Measurements from ENCODE around the gene APOBEC2. TPM values are rescaled to one million over a fixed set of nuclear protein-coding genes. Genes with fewer than 3 reads are reported as not detected.
A peak's percentile ranks its signal among the peaks of the same experiment; 100 is the strongest.

Gene APOBEC2
- polyA plus RNA-seq, 2 of the 4 experiments (the other 2 are of a cell fraction) = not detected

- H3K27ac ChIP-seq = peak overlapping the region in 1 of 2 experiments; percentile 99; a peak in 3 of 6 replicates
- H3K9me3 ChIP-seq = no peaks in the 10 kb centered on the region
- H3K4me3 ChIP-seq = peak overlapping the region; percentile 97
- no peak for ATAC-seq
- POLR2A ChIA-PET = no interaction called here
- WGBS (ENCODE audit: missing lambda C conversion rate) = 46% methylated on average over 11 of the region's 11 CpGs
- no peak for DNase-seq (ENCODE audit: low read depth in 1 of 2, low spot score in 1 of 2)
- no peak for TF ChIP-seq ZFP36 (IDR thresholded peaks at IDR 0.05; ENCODE audit: borderline replicate concordance, partially characterized antibody)
- TF ChIP-seq CBX2 (IDR thresholded peaks at IDR 0.05; ENCODE audit: borderline replicate concordance, low read depth) = no peak
- no peak for TF ChIP-seq ESRRA (IDR thresholded peaks at IDR 0.05; ENCODE audit: borderline replicate concordance, low read length)
- no peak for TF ChIP-seq KDM5A (IDR thresholded peaks at IDR 0.05)
- no peak for TF ChIP-seq EHMT2 (IDR thresholded peaks at IDR 0.05; ENCODE audit: low read depth)
- TF ChIP-seq TFCP2L1 (CRISPR knock-in tag; IDR thresholded peaks at IDR 0.05) = no peak
- no peak for TF ChIP-seq BHLHE40 (IDR thresholded peaks at IDR 0.05; ENCODE audit: low read depth, low read length)
- TF ChIP-seq POLR2AphosphoS2 (conservative IDR thresholded peaks at IDR 0.05; ENCODE audit: low read length) = no peak
- TF ChIP-seq MAZ (IDR thresholded peaks at IDR 0.05; ENCODE audit: borderline replicate concordance, low read depth, low read length) = no peak
- TF ChIP-seq EHF (CRISPR knock-in tag; IDR thresholded peaks at IDR 0.05) = no peak
- no peak for TF ChIP-seq ATOH8 (CRISPR knock-in tag; IDR thresholded peaks at IDR 0.05; ENCODE audit: low read depth)
- no peak; a peak in 1 of 4 replicates for TF ChIP-seq CEBPB (IDR thresholded peaks at IDR 0.05)
- no peak for TF ChIP-seq NPAS2 (CRISPR knock-in tag; IDR thresholded peaks at IDR 0.05; ENCODE audit: borderline replicate concordance)
- no peak for TF ChIP-seq GATA3 (IDR thresholded peaks at IDR 0.05; ENCODE audit: borderline replicate concordance)
- no peak for TF ChIP-seq RNF2 (IDR thresholded peaks at IDR 0.05; ENCODE audit: borderline replicate concordance, low read depth)
- TF ChIP-seq TP53 (CRISPR knock-in tag; IDR thresholded peaks at IDR 0.05) = no peak
- no peak for FAIRE-seq
- peaks cover 22% of the 10 kb centered on the region; the same call in 2 of the 3 replicates for H3K4me1 ChIP-seq
- CTCF ChIA-PET = interaction anchor here (0.7 to 0.9 kb wide), 2 partner anchors 35 to 1728 kb away, joined by 3 to 4 read pairs; no protein-coding TSS in a partner anchor
- H3K4me2 ChIP-seq = peak overlapping the region; percentile 93
Observed at GRCh38 chr6:41074692-41075436, 21.9 kb downstream of the APOBEC2 start.

GRCh38 chr6:41075651-41076626 lies 22.9 kb downstream of the APOBEC2 start:
- Histone ChIP-seq H3K9me3 (no peaks in the 10 kb centered on the region), H3K4me3 (no peak overlapping the region), H3K4me2 (peak overlapping the region; percentile 93; the same call in 2 of the 3 replicates), H3K4me1 (peaks cover 18% of the 10 kb centered on the region; the same call in 2 of the 3 replicates), H3K27ac (no peak overlapping the region)
- ChIA-PET POLR2A (no interaction called here), CTCF (interaction anchor here (0.6 to 1.1 kb wide), 4 partner anchors 8 to 1729 kb away, joined by 3 to 4 read pairs (median 3); no protein-coding TSS in a partner anchor)
- no peak for ATAC-seq
- no peak for DNase-seq (ENCODE audit: low read depth in 1 of 2, low spot score in 1 of 2)
- no peak for FAIRE-seq
- WGBS (ENCODE audit: missing lambda C conversion rate) = 83% methylated on average over 4 of the region's 4 CpGs
- TF ChIP-seq NPAS2 (CRISPR knock-in tag; IDR thresholded peaks at IDR 0.05; ENCODE audit: borderline replicate concordance) (no peak), HDAC2 (IDR thresholded peaks at IDR 0.05) (no peak), HOXB5 (CRISPR knock-in tag; IDR thresholded peaks at IDR 0.05) (no peak), MAFK (IDR thresholded peaks at IDR 0.05; ENCODE audit: partially characterized antibody) (no peak), HOXA7 (CRISPR knock-in tag; IDR thresholded peaks at IDR 0.05) (no peak), KDM1A (IDR thresholded peaks at IDR 0.05; ENCODE audit: low read depth) (no peak), CBX2 (IDR thresholded peaks at IDR 0.05; ENCODE audit: borderline replicate concordance, low read depth) (no peak), HMGXB4 (CRISPR knock-in tag; IDR thresholded peaks at IDR 0.05; ENCODE audit: borderline replicate concordance) (no peak), HES2 (IDR thresholded peaks at IDR 0.05) (no peak), CTCF (IDR thresholded peaks at IDR 0.05) (no peak), GATA3 (IDR thresholded peaks at IDR 0.05; ENCODE audit: borderline replicate concordance) (no peak), REST (IDR thresholded peaks at IDR 0.05) (no peak)
